OCI-LY1 (cell line): ENCODE data around the gene WNK2.

Experiments used
- H2AFZ ChIP-seq: fragments of 200-600 bp; sonication (generic), shearing (Covaris generic); 2 replicates; pipeline ENCODE4 v1.6.0; 2014; ENCODE audit warnings: antibody characterized with exemption, mild to moderate bottlenecking, low read length
- H3F3A ChIP-seq: fragments of 200-600 bp; sonication (generic), shearing (Covaris generic); 2 replicates; pipeline ENCODE4 v1.6.0; 2014; ENCODE audit warnings: mild to moderate bottlenecking, antibody characterized with exemption, low read length, moderate library complexity; ENCODE audit not compliant: insufficient read depth
- H3K27ac ChIP-seq: fragments of 200-600 bp; sonication (generic); 2 replicates; pipeline ENCODE4 v1.5.1; 2014; ENCODE audit warnings: low read length, mixed run types, mild to moderate bottlenecking, low read depth; ENCODE audit not compliant: poor library complexity, severe bottlenecking
- H3K27me3 ChIP-seq: fragments of 200-600 bp; sonication (generic); 2 replicates; pipeline ENCODE4 v1.6.0; 2014; ENCODE audit warnings: antibody characterized with exemption, mild to moderate bottlenecking, low read length, moderate library complexity; ENCODE audit not compliant: insufficient read depth
- H3K36me3 ChIP-seq: fragments of 200-600 bp; sonication (generic); 2 replicates; pipeline ENCODE4 v1.6.1; 2014; ENCODE audit warnings: mild to moderate bottlenecking, antibody characterized with exemption, low read length, moderate library complexity, mixed read lengths; ENCODE audit not compliant: insufficient read depth
- H3K4me1 ChIP-seq: fragments of 200-600 bp; sonication (generic); 2 replicates; pipeline ENCODE4 v1.5.1; 2014; ENCODE audit warnings: mild to moderate bottlenecking, low read length, moderate library complexity; ENCODE audit not compliant: insufficient read depth, severe bottlenecking
- H3K4me2 ChIP-seq: fragments of 200-600 bp; sonication (generic), shearing (Covaris generic); 2 replicates; pipeline ENCODE4 v1.6.1; 2014; ENCODE audit warnings: low read length
- H3K4me3 ChIP-seq: fragments of 200-600 bp; sonication (generic); 2 replicates; pipeline ENCODE4 v1.5.1; 2014; ENCODE audit warnings: low read length, low read depth, mild to moderate bottlenecking, mixed read lengths; ENCODE audit not compliant: poor library complexity, severe bottlenecking
- H3K79me2 ChIP-seq: fragments of 200-600 bp; shearing (Covaris generic); 2 replicates; pipeline ENCODE4 v1.6.1; 2016; ENCODE audit warnings: mixed run types, low read length, mixed read lengths; ENCODE audit not compliant: insufficient read depth
- H3K9ac ChIP-seq: fragments of 200-600 bp; sonication (generic), shearing (Covaris generic); 2 replicates; pipeline ENCODE4 v1.6.1; 2014; ENCODE audit warnings: mild to moderate bottlenecking, low read length, mixed read lengths
- H3K9me2 ChIP-seq: fragments of 200-600 bp; sonication (generic), shearing (Covaris generic); 2 replicates; pipeline ENCODE4 v1.6.1; 2014; ENCODE audit warnings: low read depth, mild to moderate bottlenecking, low read length, mixed read lengths
- H3K9me3 ChIP-seq: fragments of 200-600 bp; shearing (Covaris generic); 2 replicates; pipeline ENCODE4 v1.6.1; 2014; ENCODE audit warnings: low read length, mixed read lengths
- H4K20me1 ChIP-seq: fragments of 200-600 bp; sonication (generic), shearing (Covaris generic); 2 replicates; pipeline ENCODE4 v1.6.0; 2016; ENCODE audit warnings: mild to moderate bottlenecking, low read length; ENCODE audit not compliant: insufficient read depth
- EZH2 ChIP-seq: fragments of 200-600 bp; sonication (generic), shearing (Covaris generic); IDR thresholded peaks from 2 replicates; pipeline ENCODE4 v1.8.0; 2017; ENCODE audit warnings: borderline replicate concordance, mixed run types, mild to moderate bottlenecking, antibody characterized with exemption, low read length, moderate library complexity, mixed read lengths
- TF ChIP-seq, protein P1 (sequence below): fragments of 200-600 bp; sonication (generic), shearing (Covaris generic); IDR thresholded peaks from 2 replicates; pipeline ENCODE4 v1.5.1; 2017; ENCODE audit warnings: mild to moderate bottlenecking, antibody characterized with exemption, low read length, moderate library complexity, mixed read lengths

The WNK2 gene

DNA sequence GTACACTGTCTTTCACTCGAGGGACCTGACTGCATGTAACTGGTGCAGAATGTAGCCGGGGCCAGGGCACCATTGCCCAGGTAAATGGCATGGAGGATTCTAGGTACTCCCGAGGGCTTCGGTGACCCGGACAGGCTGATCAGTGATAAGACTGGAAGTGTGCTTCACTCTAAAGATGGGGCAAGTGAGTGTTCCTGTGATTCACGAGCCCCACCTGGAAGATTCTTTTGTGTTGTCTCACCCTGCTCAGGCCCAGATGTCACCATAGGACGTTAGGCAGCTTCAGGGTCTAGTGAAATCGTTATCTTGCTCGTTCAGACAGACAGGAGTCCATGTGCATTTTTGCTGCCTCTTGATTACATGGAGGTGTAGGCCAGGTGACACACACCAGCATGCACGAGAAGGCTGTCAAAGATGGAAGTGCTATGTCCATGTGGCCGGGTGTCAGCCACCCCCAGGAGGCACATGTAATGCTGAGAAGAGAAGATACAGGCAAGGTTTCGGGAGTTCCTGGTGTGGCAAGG is 73.9 kb downstream of the WNK2 start:
- Histone ChIP-seq H4K20me1 (no peaks in the 10 kb centered on the region), H3K4me1 (peaks cover 34% of the 10 kb centered on the region), H3K9me2 (no peaks in the 10 kb centered on the region), H3K27me3 (no peaks in the 10 kb centered on the region), H3K27ac (no peak overlapping the region), H3F3A (no peaks in the 10 kb centered on the region), H3K4me2 (no peak overlapping the region), H3K79me2 (no peaks in the 10 kb centered on the region), H3K4me3 (no peak overlapping the region), H3K9me3 (no peaks in the 10 kb centered on the region), H2AFZ (no peak overlapping the region), H3K9ac (no peak overlapping the region; the same call in 1 of the 2 replicates), H3K36me3 (no peaks in the 10 kb centered on the region)
- TF ChIP-seq, protein P1, sequence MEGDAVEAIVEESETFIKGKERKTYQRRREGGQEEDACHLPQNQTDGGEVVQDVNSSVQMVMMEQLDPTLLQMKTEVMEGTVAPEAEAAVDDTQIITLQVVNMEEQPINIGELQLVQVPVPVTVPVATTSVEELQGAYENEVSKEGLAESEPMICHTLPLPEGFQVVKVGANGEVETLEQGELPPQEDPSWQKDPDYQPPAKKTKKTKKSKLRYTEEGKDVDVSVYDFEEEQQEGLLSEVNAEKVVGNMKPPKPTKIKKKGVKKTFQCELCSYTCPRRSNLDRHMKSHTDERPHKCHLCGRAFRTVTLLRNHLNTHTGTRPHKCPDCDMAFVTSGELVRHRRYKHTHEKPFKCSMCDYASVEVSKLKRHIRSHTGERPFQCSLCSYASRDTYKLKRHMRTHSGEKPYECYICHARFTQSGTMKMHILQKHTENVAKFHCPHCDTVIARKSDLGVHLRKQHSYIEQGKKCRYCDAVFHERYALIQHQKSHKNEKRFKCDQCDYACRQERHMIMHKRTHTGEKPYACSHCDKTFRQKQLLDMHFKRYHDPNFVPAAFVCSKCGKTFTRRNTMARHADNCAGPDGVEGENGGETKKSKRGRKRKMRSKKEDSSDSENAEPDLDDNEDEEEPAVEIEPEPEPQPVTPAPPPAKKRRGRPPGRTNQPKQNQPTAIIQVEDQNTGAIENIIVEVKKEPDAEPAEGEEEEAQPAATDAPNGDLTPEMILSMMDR: no peak
- no peak for TF ChIP-seq EZH2

DNA sequence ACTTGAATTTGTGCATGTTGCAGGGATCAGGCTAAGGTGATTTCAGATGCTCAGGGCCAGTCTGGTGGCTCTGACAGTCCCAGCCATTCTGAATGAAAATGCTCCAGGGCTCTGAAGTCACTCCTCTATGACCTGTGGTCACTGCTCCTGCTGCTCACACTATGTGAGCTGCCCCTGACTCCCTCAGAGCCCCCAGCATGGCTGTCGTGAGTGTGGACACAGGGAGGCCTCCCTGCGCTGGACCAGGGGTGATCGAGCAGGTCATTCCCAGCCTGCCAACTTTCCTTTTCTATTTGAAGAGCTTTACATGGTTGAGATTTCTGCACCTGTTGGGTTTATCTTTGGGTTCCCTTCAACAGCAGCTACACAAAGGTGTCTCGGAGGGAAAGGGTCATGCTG is 74.5 kb downstream of the WNK2 start:
- Histone ChIP-seq H4K20me1 (no peaks in the 10 kb centered on the region), H3F3A (no peaks in the 10 kb centered on the region), H3K79me2 (no peaks in the 10 kb centered on the region), H3K9me2 (no peaks in the 10 kb centered on the region), H3K27ac (no peak overlapping the region), H3K4me2 (no peak overlapping the region), H3K4me1 (peaks cover 40% of the 10 kb centered on the region), H3K9ac (no peak overlapping the region; the same call in 1 of the 2 replicates), H3K4me3 (no peak overlapping the region), H2AFZ (no peak overlapping the region), H3K27me3 (no peaks in the 10 kb centered on the region), H3K9me3 (no peaks in the 10 kb centered on the region), H3K36me3 (no peaks in the 10 kb centered on the region)
- no peak for TF ChIP-seq EZH2
- TF ChIP-seq, protein P1: no peak

DNA sequence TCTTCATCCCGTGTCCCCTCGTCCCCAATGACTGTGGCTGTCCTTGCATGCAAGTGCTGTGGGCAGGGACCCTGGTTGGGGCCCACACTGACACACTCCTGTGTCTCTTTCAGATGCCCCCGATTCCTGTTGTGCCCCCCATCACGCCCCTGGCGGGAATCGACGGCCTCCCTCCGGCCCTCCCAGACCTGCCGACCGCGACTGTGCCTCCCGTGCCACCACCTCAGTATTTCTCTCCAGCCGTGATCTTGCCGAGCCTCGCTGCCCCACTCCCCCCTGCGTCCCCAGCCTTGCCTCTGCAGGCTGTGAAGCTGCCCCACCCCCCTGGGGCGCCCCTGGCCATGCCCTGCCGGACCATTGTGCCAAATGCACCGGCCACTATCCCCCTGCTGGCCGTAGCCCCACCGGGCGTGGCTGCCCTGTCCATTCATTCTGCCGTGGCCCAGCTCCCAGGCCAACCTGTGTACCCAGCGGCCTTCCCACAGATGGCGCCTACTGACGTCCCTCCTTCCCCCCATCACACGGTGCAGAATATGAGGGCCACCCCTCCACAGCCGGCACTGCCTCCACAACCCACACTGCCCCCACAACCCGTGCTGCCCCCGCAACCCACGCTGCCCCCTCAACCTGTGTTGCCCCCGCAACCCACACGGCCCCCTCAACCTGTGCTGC is 75.0 kb downstream of the WNK2 start:
- H3F3A ChIP-seq: no peaks in the 10 kb centered on the region
- no peak overlapping the region for H3K9ac ChIP-seq
- no peak overlapping the region for H3K27ac ChIP-seq
- TF ChIP-seq, protein P1: no peak
- no peak for TF ChIP-seq EZH2
- H4K20me1 ChIP-seq: no peaks in the 10 kb centered on the region
- peaks cover 44% of the 10 kb centered on the region for H3K4me1 ChIP-seq
- H3K4me3 ChIP-seq: no peak overlapping the region
- H3K27me3 ChIP-seq: no peaks in the 10 kb centered on the region
- H3K4me2 ChIP-seq: no peak overlapping the region
- H3K36me3 ChIP-seq: peaks cover 2% of the 10 kb centered on the region; the same call in 1 of the 2 replicates
- no peaks in the 10 kb centered on the region for H3K79me2 ChIP-seq
- H3K9me3 ChIP-seq: no peaks in the 10 kb centered on the region
- H2AFZ ChIP-seq: no peak overlapping the region
- H3K9me2 ChIP-seq: no peaks in the 10 kb centered on the region
